ENCODE data around the gene GNAO1.

GRCh38 chr16:56363781-56364565 is 172.7 kb downstream of the GNAO1 start:
- TF ChIP-seq CTCF (IDR thresholded peaks at IDR 0.05) (no peak), POLR2A (IDR thresholded peaks at IDR 0.05) (no peak)

Measured in esophagus squamous epithelium (tissue), 4 donors.